Activated CD4-positive, alpha-beta T cell treated with anti-CD3 and anti-CD28 coated beads, Interleukin-2, amount 10 ng/mL, durations not matched to agents 24 days and 14 days (primary cell): ENCODE data around the gene KRTCAP2. TPM values are rescaled to one million over a fixed set of nuclear protein-coding genes. Genes with fewer than 3 reads are reported as not detected.
A peak's percentile ranks its signal among the peaks of the same experiment; 100 is the strongest.

Experiments
- DNase-seq: peaks from one replicate; pipeline ENCODE4 v3.0.0; 2022
- H3K27ac Mint-ChIP-seq: one replicate; pipeline ENCODE4 v1.8.0; 2022; ENCODE audit warnings: mild to moderate bottlenecking, mixed read lengths
- H3K27me3 Mint-ChIP-seq: one replicate; pipeline ENCODE4 v1.8.0; 2022; ENCODE audit warnings: mixed read lengths
- H3K36me3 Mint-ChIP-seq: one replicate; pipeline ENCODE4 v1.8.0; 2022; ENCODE audit warnings: low read depth, mild to moderate bottlenecking, mixed read lengths
- H3K4me1 Mint-ChIP-seq: one replicate; pipeline ENCODE4 v1.8.0; 2021; ENCODE audit warnings: mixed read lengths
- H3K4me3 Mint-ChIP-seq: one replicate; pipeline ENCODE4 v1.8.0; 2022; ENCODE audit warnings: mild to moderate bottlenecking, moderate library complexity, mixed read lengths
- H3K9me3 Mint-ChIP-seq: one replicate; pipeline ENCODE4 v1.8.0; 2021; ENCODE audit warnings: mixed read lengths
- intact Hi-C: fragments of 100-400 bp; cut with micrococcal nuclease; formaldehyde crosslinking; loops from one replicate; pipeline ENCODE4 v1.15.1; 2023
- total RNA-seq: library from RNA; stranded (reverse); gene quantifications from 2 replicates; pipeline ENCODE4 v1.2.3, GENCODE V29; 2022

The KRTCAP2 gene
- total RNA-seq, 1 donor from 2014 or later = 244 TPM

- peak overlapping the region; percentile 13 for H3K27ac Mint-ChIP-seq
- no peak for DNase-seq
Observed at GRCh38 chr1:155184835-155185782, 12.0 kb upstream of the KRTCAP2 start.

DNA sequence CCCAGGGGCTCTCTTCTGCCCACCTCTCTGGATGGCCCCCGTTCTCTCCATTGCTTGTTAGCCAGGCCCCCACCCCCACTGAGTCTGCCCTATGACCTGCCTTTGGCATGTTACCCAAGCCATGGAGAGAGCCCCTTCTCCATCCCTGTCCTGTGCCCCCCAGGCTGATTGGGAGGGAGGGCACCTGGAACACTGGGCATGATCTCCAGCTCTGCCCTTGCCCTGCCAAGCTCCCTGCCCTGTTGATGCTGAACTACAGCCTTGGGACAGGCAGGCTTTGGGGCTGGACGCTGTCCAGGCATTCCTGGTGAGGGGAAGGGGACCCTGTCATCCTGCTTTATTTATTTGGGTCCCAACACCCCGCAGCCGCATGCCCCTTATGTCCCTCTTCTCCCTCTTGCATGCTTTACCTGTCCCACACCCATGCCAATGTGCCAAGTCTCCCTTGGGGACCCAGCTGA is 11.3 kb upstream of the KRTCAP2 start:
- no peaks in the 10 kb centered on the region for H3K9me3 Mint-ChIP-seq
- no peak overlapping the region for H3K27ac Mint-ChIP-seq
- H3K27me3 Mint-ChIP-seq = no peaks in the 10 kb centered on the region
- H3K36me3 Mint-ChIP-seq = peaks cover 21% of the 10 kb centered on the region
- intact Hi-C loops = no loop called here
- H3K4me1 Mint-ChIP-seq = peaks cover 11% of the 10 kb centered on the region
- H3K4me3 Mint-ChIP-seq = no peak overlapping the region
- no peak for DNase-seq

More at GRCh38 chr1:155184835-155185782, 12.0 kb upstream of the KRTCAP2 start:
- H3K4me1 Mint-ChIP-seq = peaks cover 11% of the 10 kb centered on the region
- intact Hi-C loops = no loop called here
- no peaks in the 10 kb centered on the region for H3K27me3 Mint-ChIP-seq
- no peaks in the 10 kb centered on the region for H3K9me3 Mint-ChIP-seq
- H3K36me3 Mint-ChIP-seq = peaks cover 16% of the 10 kb centered on the region
- no peak overlapping the region for H3K4me3 Mint-ChIP-seq

DNA sequence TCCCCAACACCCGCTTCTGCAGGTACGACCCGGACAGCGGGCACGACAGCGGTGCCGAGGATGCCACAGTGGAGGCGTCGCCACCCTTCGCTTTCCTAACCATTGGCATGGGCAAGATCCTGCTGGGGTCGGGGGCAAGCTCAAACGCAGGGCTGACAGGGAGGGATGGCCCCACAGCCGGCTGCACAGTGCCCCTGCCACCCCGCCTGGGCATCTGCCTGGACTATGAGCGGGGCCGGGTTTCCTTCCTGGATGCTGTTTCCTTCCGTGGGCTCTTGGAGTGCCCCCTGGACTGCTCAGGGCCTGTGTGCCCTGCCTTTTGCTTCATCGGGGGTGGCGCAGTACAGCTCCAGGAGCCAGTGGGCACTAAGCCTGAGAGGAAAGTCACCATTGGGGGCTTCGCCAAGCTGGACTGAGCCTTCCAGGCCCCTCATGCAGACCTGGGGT is 10.7 kb upstream of the KRTCAP2 start:
- peaks cover 24% of the 10 kb centered on the region for H3K36me3 Mint-ChIP-seq
- no peak overlapping the region for H3K27ac Mint-ChIP-seq
- DNase-seq = no peak
- no peaks in the 10 kb centered on the region for H3K27me3 Mint-ChIP-seq
- H3K4me1 Mint-ChIP-seq = peaks cover 11% of the 10 kb centered on the region
- no peaks in the 10 kb centered on the region for H3K9me3 Mint-ChIP-seq
- H3K4me3 Mint-ChIP-seq = no peak overlapping the region
- intact Hi-C loops = no loop called here

DNA sequence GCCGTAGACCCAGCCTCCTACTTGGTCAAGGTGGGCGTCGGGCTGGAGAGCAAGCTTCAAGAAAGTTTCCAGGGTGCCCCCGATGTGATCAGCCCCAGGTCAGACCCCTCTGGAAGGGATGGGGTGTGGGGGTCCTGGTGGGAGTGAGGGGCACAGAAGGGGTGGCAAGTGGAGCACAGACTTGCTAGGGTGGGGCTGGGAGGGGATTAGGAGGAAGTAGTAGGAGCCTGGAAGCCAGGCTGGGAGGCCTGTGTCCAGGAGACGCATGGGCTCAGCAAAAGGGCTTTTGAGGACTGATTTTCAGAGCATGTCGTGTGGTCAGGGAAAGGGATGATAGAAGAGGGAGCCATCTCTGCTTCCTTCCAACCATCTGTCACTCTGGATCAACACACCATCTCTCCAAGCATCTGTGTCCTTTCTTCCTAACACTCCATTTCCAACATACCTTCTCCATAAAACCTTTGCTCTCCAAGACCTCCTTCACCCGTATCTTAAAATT is 9.0 kb upstream of the KRTCAP2 start:
- Mint-ChIP-seq H3K4me1 (peaks cover 7% of the 10 kb centered on the region), H3K36me3 (peaks cover 28% of the 10 kb centered on the region), H3K9me3 (no peaks in the 10 kb centered on the region), H3K27me3 (no peaks in the 10 kb centered on the region), H3K27ac (peak overlapping the region; percentile 10), H3K4me3 (no peak overlapping the region)
- DNase-seq = no peak
- intact Hi-C loops = no loop called here

DNA sequence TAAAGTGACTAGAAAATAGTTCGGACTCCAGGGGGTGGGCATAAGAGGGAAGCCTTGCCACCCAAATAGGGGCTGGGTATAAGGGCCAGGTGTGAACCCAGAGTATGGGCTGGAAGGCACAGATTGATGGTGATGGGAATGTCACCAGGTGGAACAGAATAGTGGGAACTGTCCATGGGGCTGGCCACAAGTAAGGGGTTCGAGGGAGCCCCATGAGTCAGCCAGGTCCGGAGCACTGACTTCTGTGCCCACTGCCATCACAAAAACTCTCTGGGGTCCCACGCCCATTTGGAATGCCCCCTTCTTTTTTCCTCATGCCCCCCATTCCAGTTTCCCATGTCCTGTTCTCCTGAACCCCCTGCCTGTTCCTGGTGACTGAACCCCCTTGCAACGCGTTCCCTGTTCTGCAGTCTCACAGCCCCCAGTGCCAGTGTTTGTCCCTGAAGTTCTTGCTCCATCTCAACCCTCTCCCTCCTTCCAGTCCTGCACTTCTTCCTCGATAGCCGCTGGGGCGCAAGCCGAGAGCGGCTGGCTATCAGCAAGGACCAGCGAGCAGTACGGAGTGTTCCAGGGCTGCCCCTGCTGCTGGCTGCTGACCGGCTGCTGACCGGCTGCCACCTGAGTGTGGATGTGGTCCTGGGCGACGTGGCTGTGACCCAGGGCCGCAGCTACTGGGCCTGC is 8.4 kb upstream of the KRTCAP2 start:
- no peaks in the 10 kb centered on the region for H3K9me3 Mint-ChIP-seq
- no peaks in the 10 kb centered on the region for H3K27me3 Mint-ChIP-seq
- no peak for DNase-seq
- peak overlapping the region; percentile 10 for H3K27ac Mint-ChIP-seq
- H3K4me1 Mint-ChIP-seq = peaks cover 9% of the 10 kb centered on the region
- peaks cover 33% of the 10 kb centered on the region for H3K36me3 Mint-ChIP-seq
- H3K4me3 Mint-ChIP-seq = no peak overlapping the region
- intact Hi-C loops = no loop called here

GRCh38 chr1:155179112-155180031 is 6.3 kb upstream of the KRTCAP2 start:
- H3K27me3 Mint-ChIP-seq = no peaks in the 10 kb centered on the region
- peaks cover 26% of the 10 kb centered on the region for H3K4me1 Mint-ChIP-seq
- no peak overlapping the region for H3K27ac Mint-ChIP-seq
- H3K4me3 Mint-ChIP-seq = no peak overlapping the region
- intact Hi-C loops = no loop called here
- H3K9me3 Mint-ChIP-seq = no peaks in the 10 kb centered on the region
- DNase-seq = no peak
- peaks cover 36% of the 10 kb centered on the region for H3K36me3 Mint-ChIP-seq

- no peak for DNase-seq
- Mint-ChIP-seq H3K27ac (no peak overlapping the region), H3K36me3 (peaks cover 34% of the 10 kb centered on the region), H3K4me3 (no peak overlapping the region), H3K4me1 (peaks cover 31% of the 10 kb centered on the region), H3K27me3 (peaks cover under 1% of the 10 kb centered on the region), H3K9me3 (no peaks in the 10 kb centered on the region)
- intact Hi-C loops = no loop called here
Observed at GRCh38 chr1:155178441-155179111, 5.5 kb upstream of the KRTCAP2 start.

DNA sequence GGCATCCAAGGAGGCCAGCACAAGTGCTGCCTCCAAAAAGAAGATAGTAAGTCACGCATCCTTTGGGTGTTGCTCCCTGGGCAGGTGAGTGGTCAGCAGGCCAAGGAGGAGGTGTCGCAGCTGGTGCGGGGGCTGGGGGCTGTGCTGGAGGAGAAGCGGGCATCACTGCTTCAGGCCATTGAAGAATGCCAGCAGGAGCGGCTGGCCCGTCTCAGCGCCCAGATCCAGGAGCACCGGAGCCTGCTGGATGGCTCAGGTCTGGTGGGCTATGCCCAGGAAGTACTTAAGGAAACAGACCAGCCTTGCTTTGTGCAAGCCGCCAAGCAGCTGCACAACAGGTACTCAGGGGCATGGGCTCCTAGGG is 4.8 kb upstream of the KRTCAP2 start:
- H3K36me3 Mint-ChIP-seq = peaks cover 32% of the 10 kb centered on the region
- H3K9me3 Mint-ChIP-seq = no peaks in the 10 kb centered on the region
- H3K4me3 Mint-ChIP-seq = no peak overlapping the region
- intact Hi-C loops = no loop called here
- H3K27me3 Mint-ChIP-seq = peaks cover 6% of the 10 kb centered on the region
- H3K4me1 Mint-ChIP-seq = peaks cover 33% of the 10 kb centered on the region
- H3K27ac Mint-ChIP-seq = no peak overlapping the region
- DNase-seq = no peak

- intact Hi-C loops = no loop called here
- DNase-seq = no peak
Observed at GRCh38 chr1:155177192-155177917, 4.3 kb upstream of the KRTCAP2 start.

GRCh38 chr1:155176544-155177071 is 3.5 kb upstream of the KRTCAP2 start:
- peak; percentile 95 for DNase-seq
- peak overlapping the region; percentile 55 for H3K27ac Mint-ChIP-seq
- peaks cover 33% of the 10 kb centered on the region for H3K36me3 Mint-ChIP-seq
- intact Hi-C loops = loop anchor here (1.0 kb wide), 2 partner anchors 17 to 50 kb away; no protein-coding TSS in a partner anchor
- peaks cover 42% of the 10 kb centered on the region for H3K4me1 Mint-ChIP-seq
- peak overlapping the region; percentile 99 for H3K4me3 Mint-ChIP-seq
- no peaks in the 10 kb centered on the region for H3K9me3 Mint-ChIP-seq
- peaks cover 6% of the 10 kb centered on the region for H3K27me3 Mint-ChIP-seq

More at GRCh38 chr1:155177192-155177917, 4.3 kb upstream of the KRTCAP2 start:
- no peak overlapping the region for H3K4me3 Mint-ChIP-seq
- H3K36me3 Mint-ChIP-seq = peaks cover 31% of the 10 kb centered on the region
- H3K9me3 Mint-ChIP-seq = no peaks in the 10 kb centered on the region
- H3K27me3 Mint-ChIP-seq = peaks cover 6% of the 10 kb centered on the region
- peak overlapping the region; percentile 41 for H3K27ac Mint-ChIP-seq
- H3K4me1 Mint-ChIP-seq = peaks cover 36% of the 10 kb centered on the region

- peak overlapping the region; percentile 55 for H3K27ac Mint-ChIP-seq
- peak overlapping the region; percentile 99 for H3K4me3 Mint-ChIP-seq
- intact Hi-C loops = loop anchor here (1.0 kb wide), 2 partner anchors 17 to 50 kb away; no protein-coding TSS in a partner anchor
- peaks cover 32% of the 10 kb centered on the region for H3K36me3 Mint-ChIP-seq
- peaks cover 6% of the 10 kb centered on the region for H3K27me3 Mint-ChIP-seq
- H3K4me1 Mint-ChIP-seq = peaks cover 42% of the 10 kb centered on the region
- no peaks in the 10 kb centered on the region for H3K9me3 Mint-ChIP-seq
- DNase-seq = peak; percentile 76
Observed at GRCh38 chr1:155175927-155176371, 2.8 kb upstream of the KRTCAP2 start.
